ENCODE data around the gene MNX1. TPM values are rescaled to one million over a fixed set of nuclear protein-coding genes. Genes with fewer than 3 reads are reported as not detected.

MNX1 gene
- total and polyA plus RNA-seq, 2 of the 4 experiments (the other 2 are of a cell fraction): not detected

DNA sequence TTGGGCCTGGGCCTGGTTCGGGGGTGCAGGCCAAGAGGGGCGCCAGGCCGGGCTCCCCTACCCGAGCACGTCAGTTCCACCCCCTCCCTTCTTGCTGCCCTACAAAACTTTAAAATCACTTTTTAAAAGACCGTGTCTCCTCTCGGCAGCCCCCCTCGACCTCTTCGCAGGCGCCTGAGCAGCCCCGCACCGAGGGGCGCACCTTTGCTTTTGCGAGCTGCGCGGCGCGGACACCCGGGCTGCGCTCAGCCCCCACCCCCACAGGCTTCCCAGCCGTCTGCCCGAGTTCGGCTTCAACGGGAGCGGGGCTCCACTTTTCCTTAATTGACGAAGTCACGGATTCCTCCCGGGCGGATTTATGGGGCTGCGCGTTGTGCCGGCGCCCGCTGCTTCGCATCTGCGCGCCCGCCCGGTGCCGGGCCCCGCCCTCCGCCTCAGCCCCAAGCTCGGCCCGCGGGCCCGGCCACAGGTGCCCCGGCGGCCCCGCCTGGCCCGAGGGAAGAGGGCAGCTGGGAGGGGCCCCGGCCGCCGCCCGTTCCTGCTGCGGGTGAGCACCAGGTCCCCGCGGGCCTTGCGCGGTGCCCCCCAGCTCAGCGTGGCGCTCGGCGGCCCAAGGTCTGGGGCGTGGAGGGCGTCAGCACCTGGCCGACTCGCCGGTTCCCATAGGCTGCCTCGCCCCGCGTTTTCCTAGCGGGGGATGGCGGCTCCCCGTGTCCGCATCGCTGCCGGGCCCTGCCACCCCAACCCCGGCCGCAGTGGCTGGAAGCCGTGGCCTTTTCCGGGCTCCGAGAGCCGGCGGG, 10.8 kb upstream of the MNX1 start:
- Histone ChIP-seq H3K27me3 (ENCODE audit: control insufficient read depth, insufficient read depth, low read length) (peaks cover 83% of the 10 kb centered on the region), H2BK5ac (ENCODE audit: low read depth, low read length, poor library complexity, severe bottlenecking) (no peak overlapping the region), H3K4me2 (ENCODE audit: low read depth, low read length) (no peak overlapping the region; the same call in 1 of the 2 replicates), H2BK15ac (ENCODE audit: low read depth, low read length) (no peak overlapping the region), H3K56ac (ENCODE audit: extremely low read depth, insufficient read depth, low read length) (no peak overlapping the region), H2BK20ac (ENCODE audit: low read depth, low read length) (no peak overlapping the region), H3K36me3 (ENCODE audit: control insufficient read depth, insufficient read depth, low read length) (no peaks in the 10 kb centered on the region), H2AFZ (replicated peaks; ENCODE audit: low read length, poor library complexity) (no peak overlapping the region), H4K5ac (ENCODE audit: low read depth, low read length) (no peak overlapping the region), H3K18ac (ENCODE audit: low read depth, low read length) (no peak overlapping the region), H3K9me1 (ENCODE audit: insufficient read depth, low read length) (no peaks in the 10 kb centered on the region), H4K91ac (ENCODE audit: insufficient read depth, low read depth, low read length) (no peak overlapping the region), H2AK9ac (replicated peaks; ENCODE audit: low read depth, low read length, poor library complexity) (no peak overlapping the region), H3K4me1 (ENCODE audit: control insufficient read depth, insufficient read depth, low read length) (no peaks in the 10 kb centered on the region), H3K23ac (ENCODE audit: low read depth, low read length) (no peak overlapping the region), H2AK5ac (ENCODE audit: low read depth, low read length) (no peak overlapping the region), H3K4ac (ENCODE audit: low read depth, low read length) (no peak overlapping the region), H4K20me1 (ENCODE audit: insufficient read depth, low read length) (no peaks in the 10 kb centered on the region), H3K79me1 (ENCODE audit: low read depth in 1 of 2, low read length in 2 of 2) (no peaks in the 10 kb centered on the region), H3K9ac (ENCODE audit: low read depth, low read length) (no peak overlapping the region), H3K27ac (ENCODE audit: insufficient read depth, low read length) (no peak overlapping the region), H2BK120ac (ENCODE audit: low read depth, low read length) (no peak overlapping the region), H3K4me3 (ENCODE audit: insufficient read depth, low read depth, low read length) (no peak overlapping the region), H4K8ac (ENCODE audit: low read depth in 2 of 2, low read length in 2 of 2) (no peak overlapping the region), H3K9me3 (ENCODE audit: control insufficient read depth, insufficient read depth, low read length) (peaks cover 7% of the 10 kb centered on the region; the same call in 1 of the 2 replicates), H3K14ac (replicated peaks; ENCODE audit: low read depth, low read length) (no peak overlapping the region)
- dilution Hi-C loops (cut with HindIII; ENCODE audit: low sequenced_read_pairs, unreplicated experiment) (no loop called here), in situ Hi-C loops (cut with MboI; ENCODE audit: low sequenced_read_pairs) (no loop called here), intact Hi-C loops (cut with micrococcal nuclease) (no loop called here)
- ChIA-PET POLR2A (ENCODE audit: unreplicated experiment) (no interaction called here), CTCF (no interaction called here)
- TF ChIP-seq, protein P1, sequence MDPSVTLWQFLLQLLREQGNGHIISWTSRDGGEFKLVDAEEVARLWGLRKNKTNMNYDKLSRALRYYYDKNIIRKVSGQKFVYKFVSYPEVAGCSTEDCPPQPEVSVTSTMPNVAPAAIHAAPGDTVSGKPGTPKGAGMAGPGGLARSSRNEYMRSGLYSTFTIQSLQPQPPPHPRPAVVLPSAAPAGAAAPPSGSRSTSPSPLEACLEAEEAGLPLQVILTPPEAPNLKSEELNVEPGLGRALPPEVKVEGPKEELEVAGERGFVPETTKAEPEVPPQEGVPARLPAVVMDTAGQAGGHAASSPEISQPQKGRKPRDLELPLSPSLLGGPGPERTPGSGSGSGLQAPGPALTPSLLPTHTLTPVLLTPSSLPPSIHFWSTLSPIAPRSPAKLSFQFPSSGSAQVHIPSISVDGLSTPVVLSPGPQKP (IDR thresholded peaks at IDR 0.05; ENCODE audit: borderline replicate concordance, low read depth, low read length): no peak
- TF ChIP-seq RAD21 (IDR thresholded peaks at IDR 0.05; ENCODE audit: low read length): no peak
- no peak for TF ChIP-seq MAZ (IDR thresholded peaks at IDR 0.05; ENCODE audit: borderline replicate concordance, low read depth, low read length)
- no peak for TF ChIP-seq MAFK (IDR thresholded peaks at IDR 0.05; ENCODE audit: low read depth, low read length)
- TF ChIP-seq, protein P2, sequence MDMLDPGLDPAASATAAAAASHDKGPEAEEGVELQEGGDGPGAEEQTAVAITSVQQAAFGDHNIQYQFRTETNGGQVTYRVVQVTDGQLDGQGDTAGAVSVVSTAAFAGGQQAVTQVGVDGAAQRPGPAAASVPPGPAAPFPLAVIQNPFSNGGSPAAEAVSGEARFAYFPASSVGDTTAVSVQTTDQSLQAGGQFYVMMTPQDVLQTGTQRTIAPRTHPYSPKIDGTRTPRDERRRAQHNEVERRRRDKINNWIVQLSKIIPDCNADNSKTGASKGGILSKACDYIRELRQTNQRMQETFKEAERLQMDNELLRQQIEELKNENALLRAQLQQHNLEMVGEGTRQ (IDR thresholded peaks at IDR 0.05; ENCODE audit: low read depth, low read length): no peak
- no peak for TF ChIP-seq RFX5 (IDR thresholded peaks at IDR 0.05; ENCODE audit: low read depth, low read length)
- no peak for TF ChIP-seq CTCF (conservative IDR thresholded peaks at IDR 0.05; ENCODE audit: low read depth, low read length)
- no peak for TF ChIP-seq CEBPB (IDR thresholded peaks at IDR 0.05; ENCODE audit: low read depth, low read length)
- no peak for TF ChIP-seq POLR2A (IDR thresholded peaks at IDR 0.05; ENCODE audit: low read depth, low read length)
- TF ChIP-seq NFE2L2 (IDR thresholded peaks at IDR 0.05; ENCODE audit: low read depth, low read length): no peak
- TF ChIP-seq BHLHE40 (IDR thresholded peaks at IDR 0.05; ENCODE audit: low read depth, low read length): no peak
- no peak for TF ChIP-seq CHD1 (IDR thresholded peaks at IDR 0.05; ENCODE audit: low read depth, low read length)
- no peak for TF ChIP-seq RCOR1 (IDR thresholded peaks at IDR 0.05; ENCODE audit: insufficient replicate concordance, low read length)
- TF ChIP-seq SMC3 (IDR thresholded peaks at IDR 0.05; ENCODE audit: low read depth, low read length): no peak
- no peak for TF ChIP-seq FOS (IDR thresholded peaks at IDR 0.05; ENCODE audit: low read depth, low read length)
- TF ChIP-seq MXI1 (IDR thresholded peaks at IDR 0.05; ENCODE audit: borderline replicate concordance, low read depth, low read length): no peak
- ATAC-seq (ENCODE audit: low read depth) (no peak), DNase-seq (no peak)
- 5% methylated on average over 61 of the region's 84 CpGs; no CpG with 5 or more reads in 1 of the 2 experiments for WGBS, 2 experiments (ENCODE audit: extremely low coverage in 2 of 2, insufficient read length in 1 of 2)
- no TSS peak for BruUV-seq (replicated peaks)

Measured in IMR-90 (cell line).